SH-SY5Y (cell line): ENCODE measurements around the gene SYPL2.

Experiments
- GATA2 ChIP-seq: IDR thresholded peaks from 2 replicates; pipeline ENCODE4 v1.6.1; 2011; ENCODE audit warnings: mild to moderate bottlenecking, low read depth, low read length
- GATA3 ChIP-seq: IDR thresholded peaks from 2 replicates; pipeline ENCODE4 v1.6.1; 2011; ENCODE audit warnings: low read depth, mild to moderate bottlenecking, low read length, moderate library complexity

GRCh38 chr1:109504974-109505373, 38.6 kb downstream of the SYPL2 start:
- no peak for TF ChIP-seq GATA3
- TF ChIP-seq GATA2 = no peak
